BE2C (cell line): Measurements from ENCODE around the gene KRT17.

Experiments
- DNase-seq: peaks from one replicate; pipeline ENCODE4 v3.0.0-alpha.2; 2020
- H3K27me3 ChIP-seq: fragments of 250-450 bp; sonication (Bioruptor Pico); 2 replicates; pipeline ENCODE4 v1.5.1; 2020; ENCODE audit warnings: mild to moderate bottlenecking
- H3K36me3 ChIP-seq: fragments of 250-450 bp; sonication (Bioruptor Pico); 2 replicates; pipeline ENCODE4 v1.5.1; 2020; ENCODE audit warnings: mild to moderate bottlenecking
- H3K4me1 ChIP-seq: fragments of 250-450 bp; sonication (Bioruptor Pico); 2 replicates; pipeline ENCODE4 v1.5.1; 2020
- H3K4me3 ChIP-seq: 2 replicates; pipeline ENCODE4 v1.5.1; 2011; ENCODE audit warnings: low read depth, low read length
- H3K9me3 ChIP-seq: fragments of 250-450 bp; sonication (Bioruptor Pico); 2 replicates; pipeline ENCODE4 v1.5.1; 2020
- TF ChIP-seq, protein P1 (sequence below): IDR thresholded peaks from 2 replicates; pipeline ENCODE4 v1.5.1; 2012; ENCODE audit warnings: mild to moderate bottlenecking, low read depth, low read length

KRT17 gene

DNA sequence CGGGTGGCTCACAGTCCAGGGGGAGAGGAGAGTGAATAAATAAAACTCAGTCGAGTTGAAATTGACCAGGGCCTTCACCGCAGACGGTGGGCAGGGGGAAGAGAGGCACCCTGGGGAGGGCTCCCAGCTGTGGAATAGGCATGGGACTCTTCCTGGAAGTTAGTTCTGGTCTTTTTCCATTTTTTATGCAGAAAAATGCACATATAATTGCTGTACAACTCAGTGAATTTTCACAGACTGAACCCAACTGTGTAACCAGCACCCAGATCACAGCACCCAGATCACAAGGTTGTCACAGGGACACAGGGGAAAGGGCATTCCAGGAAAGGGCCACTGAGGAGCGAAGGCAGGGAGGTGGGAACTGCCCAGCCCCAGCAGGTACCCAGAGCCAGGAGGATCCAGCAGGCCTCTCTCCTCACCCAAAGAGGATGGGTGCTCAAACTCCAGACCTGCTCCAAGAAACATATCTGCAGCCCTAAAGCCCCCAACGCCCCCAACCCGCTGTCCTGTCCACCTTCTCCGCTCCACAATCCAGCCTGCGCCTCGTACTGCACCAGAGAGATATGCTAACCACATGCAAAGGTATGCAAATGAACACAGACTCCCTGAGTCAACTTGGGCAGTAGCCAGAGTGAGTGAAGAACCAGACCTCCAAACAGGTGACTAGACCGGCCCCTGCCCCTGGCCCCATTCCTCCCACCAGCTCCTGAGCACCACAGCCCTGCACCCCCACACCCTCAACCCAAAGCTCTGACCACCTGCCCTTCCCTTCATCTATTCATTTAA, 35.2 kb upstream of the KRT17 start:
- Histone ChIP-seq H3K27me3 (no peaks in the 10 kb centered on the region), H3K9me3 (no peaks in the 10 kb centered on the region), H3K4me3 (no peak overlapping the region), H3K36me3 (no peaks in the 10 kb centered on the region), H3K4me1 (peaks cover 5% of the 10 kb centered on the region; the same call in 1 of the 2 replicates)
- TF ChIP-seq, protein P1, sequence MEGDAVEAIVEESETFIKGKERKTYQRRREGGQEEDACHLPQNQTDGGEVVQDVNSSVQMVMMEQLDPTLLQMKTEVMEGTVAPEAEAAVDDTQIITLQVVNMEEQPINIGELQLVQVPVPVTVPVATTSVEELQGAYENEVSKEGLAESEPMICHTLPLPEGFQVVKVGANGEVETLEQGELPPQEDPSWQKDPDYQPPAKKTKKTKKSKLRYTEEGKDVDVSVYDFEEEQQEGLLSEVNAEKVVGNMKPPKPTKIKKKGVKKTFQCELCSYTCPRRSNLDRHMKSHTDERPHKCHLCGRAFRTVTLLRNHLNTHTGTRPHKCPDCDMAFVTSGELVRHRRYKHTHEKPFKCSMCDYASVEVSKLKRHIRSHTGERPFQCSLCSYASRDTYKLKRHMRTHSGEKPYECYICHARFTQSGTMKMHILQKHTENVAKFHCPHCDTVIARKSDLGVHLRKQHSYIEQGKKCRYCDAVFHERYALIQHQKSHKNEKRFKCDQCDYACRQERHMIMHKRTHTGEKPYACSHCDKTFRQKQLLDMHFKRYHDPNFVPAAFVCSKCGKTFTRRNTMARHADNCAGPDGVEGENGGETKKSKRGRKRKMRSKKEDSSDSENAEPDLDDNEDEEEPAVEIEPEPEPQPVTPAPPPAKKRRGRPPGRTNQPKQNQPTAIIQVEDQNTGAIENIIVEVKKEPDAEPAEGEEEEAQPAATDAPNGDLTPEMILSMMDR = no peak
- no peak for DNase-seq

DNA sequence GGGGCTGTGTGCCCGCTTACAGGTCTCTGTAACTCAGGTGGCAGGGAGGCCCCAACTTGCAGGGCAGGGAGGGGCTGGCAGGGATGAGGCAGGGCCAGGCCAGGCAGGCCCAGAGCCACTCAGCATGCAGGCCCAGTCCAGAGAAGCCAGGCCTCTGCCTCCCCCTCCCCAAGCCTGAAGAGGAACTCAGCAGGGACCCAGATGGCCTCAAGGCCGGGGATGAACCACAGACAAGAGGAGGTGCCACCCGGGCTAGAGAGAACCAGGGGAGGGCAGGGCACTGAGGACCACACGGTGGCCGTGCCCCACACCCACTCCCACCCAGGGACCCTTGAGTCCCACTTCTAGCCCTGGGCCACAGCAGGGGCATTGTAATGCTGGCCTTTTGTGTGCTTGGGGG, 34.5 kb upstream of the KRT17 start:
- TF ChIP-seq, protein P1 = no peak

DNA sequence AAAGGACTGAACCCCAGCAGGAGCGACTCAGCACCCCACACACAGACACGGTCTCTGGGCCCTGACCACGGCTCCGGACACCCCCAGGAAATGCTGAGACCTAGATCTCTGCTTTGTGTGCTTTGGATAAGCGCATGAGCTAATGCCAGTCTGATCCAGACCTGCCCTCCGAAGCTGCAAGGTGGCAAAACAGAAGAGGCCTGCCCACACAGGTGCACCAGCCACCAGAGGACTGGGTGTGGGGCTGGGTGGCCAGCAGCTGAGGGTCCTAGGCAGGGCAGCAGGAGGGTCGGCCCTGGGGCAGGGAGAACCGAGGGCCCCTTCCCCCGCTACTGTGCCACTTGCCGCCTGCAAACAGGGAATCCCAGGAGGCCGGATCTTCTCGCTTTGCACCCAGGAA, 33.6 kb upstream of the KRT17 start:
- TF ChIP-seq, protein P1 = no peak
- Histone ChIP-seq H3K4me1 (no peaks in the 10 kb centered on the region), H3K27me3 (no peaks in the 10 kb centered on the region), H3K36me3 (no peaks in the 10 kb centered on the region), H3K4me3 (no peak overlapping the region), H3K9me3 (no peaks in the 10 kb centered on the region)
- no peak for DNase-seq

More for the DNA sequence above, 34.5 kb upstream of the KRT17 start:
- Histone ChIP-seq H3K36me3 (no peaks in the 10 kb centered on the region), H3K4me3 (no peak overlapping the region), H3K4me1 (no peaks in the 10 kb centered on the region; the same call in 1 of the 2 replicates), H3K9me3 (no peaks in the 10 kb centered on the region), H3K27me3 (no peaks in the 10 kb centered on the region)
- no peak for DNase-seq

DNA sequence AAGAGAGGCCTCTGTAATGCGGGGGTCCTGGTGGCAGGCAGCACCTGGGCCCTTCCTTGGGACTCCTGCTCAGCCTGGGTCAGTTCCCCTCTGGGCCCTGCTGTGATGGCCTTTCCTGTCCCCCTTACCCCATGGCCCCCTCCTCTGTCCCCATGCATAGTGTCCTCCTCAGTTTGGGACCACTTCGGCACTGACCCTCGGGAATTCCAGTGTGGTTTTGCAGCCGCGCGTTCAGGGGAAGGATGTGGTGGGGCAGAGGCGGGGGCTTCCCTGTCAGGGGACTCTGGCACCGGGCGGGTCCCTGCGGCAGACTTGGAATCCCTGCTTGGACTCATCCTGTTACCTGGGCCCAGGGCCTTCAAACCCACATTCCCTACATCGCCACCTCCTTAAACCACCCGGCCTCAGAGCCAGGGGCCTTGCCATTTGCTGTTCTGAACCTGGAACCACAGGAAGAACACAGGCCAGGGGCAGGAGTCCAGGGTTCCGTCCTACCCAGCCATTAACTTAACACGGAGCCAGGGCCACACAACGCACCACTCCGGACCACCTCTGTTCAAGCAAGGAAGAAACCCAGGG, 32.9 kb upstream of the KRT17 start:
- H3K27me3 ChIP-seq = no peaks in the 10 kb centered on the region
- H3K9me3 ChIP-seq = no peaks in the 10 kb centered on the region
- no peak overlapping the region for H3K4me3 ChIP-seq
- no peak for DNase-seq
- TF ChIP-seq, protein P1 = no peak
- H3K36me3 ChIP-seq = no peaks in the 10 kb centered on the region
- no peaks in the 10 kb centered on the region for H3K4me1 ChIP-seq

DNA sequence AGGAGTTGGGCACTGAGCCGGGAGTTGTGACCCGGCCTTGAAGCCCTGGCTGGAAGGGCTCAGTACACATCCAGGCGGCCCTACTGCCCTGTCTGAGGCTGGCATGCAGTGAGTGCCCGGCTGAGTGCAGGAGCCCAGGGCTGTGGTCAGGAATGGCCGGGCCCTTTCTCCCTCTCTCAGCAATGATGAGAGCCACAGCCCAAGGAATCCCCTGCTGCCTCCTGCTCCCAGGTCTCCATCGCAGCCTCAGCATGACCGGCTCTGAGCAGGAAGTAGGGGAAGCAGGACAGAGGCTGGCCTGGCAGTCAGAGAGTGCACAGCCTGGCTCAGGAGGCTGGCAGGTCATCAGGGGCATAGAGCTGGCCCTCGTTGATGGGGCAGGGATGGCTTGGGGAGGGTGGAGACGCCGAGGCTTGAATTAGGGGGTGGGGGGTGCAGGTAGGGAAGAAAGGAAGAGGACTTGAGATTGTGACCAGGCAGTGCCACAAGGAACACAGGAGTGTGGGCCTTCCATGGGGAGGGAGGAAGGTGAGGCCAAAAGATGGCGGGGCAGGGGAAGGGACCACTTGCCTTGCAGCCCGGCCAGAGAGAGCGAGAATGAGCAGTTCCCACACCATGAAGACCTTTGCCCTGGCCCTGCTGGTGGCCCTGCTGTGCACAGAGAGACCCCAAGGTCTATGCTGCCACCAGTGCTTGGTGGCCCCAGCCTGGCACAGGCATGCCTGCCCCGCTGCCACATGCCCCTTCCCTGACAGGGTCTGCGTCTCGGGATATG, 32.1 kb upstream of the KRT17 start:
- H3K36me3 ChIP-seq = no peaks in the 10 kb centered on the region
- no peaks in the 10 kb centered on the region for H3K27me3 ChIP-seq
- no peak for DNase-seq
- H3K4me1 ChIP-seq = no peaks in the 10 kb centered on the region
- no peak overlapping the region for H3K4me3 ChIP-seq
- TF ChIP-seq, protein P1 = no peak
- H3K9me3 ChIP-seq = no peaks in the 10 kb centered on the region
